HG02970 (cell line): Measurements from ENCODE around the gene ABI1.
"Not testable (repeated sequence)": the region's sequence is repeated elsewhere in the genome, so short reads cannot be mapped to it uniquely, and the experiment has no call there.

Experiments used
- ATAC-seq: cut with Tn5 transposase; IDR thresholded peaks from one replicate; pipeline ENCODE4 v1.9.1; 2021; ENCODE audit warnings: mild to moderate bottlenecking, moderate library complexity, moderate number of reproducible peaks; ENCODE audit not compliant: unreplicated experiment, low FRiP score

The ABI1 gene

GRCh38 chr10:26860443-26861204, at the start of gene ABI1:
Gene ABI1 (minus strand): TSS chr10:26860958. CDS start chr10:26860863, 95 bp downstream.
- ATAC-seq, result peak; percentile 76

GRCh38 chr10:26909753-26910152, 49.0 kb upstream of the ABI1 start:
- ATAC-seq, result no peak

- not testable (repeated sequence) for ATAC-seq
Measured at GRCh38 chr10:26905253-26905781, 44.6 kb upstream of the ABI1 start.

DNA sequence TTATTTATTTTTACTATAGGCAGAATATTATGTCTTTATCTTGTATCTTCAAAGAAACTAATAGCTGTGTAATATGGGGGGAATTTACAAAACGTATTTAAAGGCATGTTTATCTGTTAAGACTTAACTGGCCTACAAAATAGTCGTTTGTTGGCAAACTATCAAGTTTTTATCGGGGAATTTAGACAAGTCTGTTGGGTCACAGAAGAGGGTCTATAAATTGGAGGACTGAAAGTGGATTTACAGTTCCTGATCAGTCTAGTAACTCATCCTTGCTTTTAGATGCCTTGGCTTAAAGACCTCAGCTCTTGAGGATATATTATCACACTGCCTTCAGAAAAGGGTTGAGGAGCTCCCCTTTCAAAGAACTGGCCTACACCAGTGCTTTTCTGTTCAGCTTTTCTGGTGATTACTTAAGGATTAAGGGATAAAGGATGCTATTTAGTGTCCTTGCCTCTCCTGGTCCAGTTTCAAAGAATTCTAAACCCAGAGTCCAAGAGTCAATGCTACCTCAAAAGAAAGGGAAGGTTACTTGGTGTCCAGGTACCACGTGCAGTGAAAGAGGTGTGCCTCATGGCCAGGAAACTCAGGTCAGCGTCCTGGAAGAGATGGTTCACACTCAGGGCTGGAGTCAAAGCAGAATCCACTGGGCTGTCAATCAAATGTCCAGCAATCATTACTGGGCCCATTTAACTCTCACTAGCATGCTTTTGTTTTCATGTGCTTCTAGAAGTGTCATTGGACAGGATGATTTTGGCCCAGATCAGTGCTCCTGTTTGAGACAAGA, 42.9 kb upstream of the ABI1 start:
- ATAC-seq, result no peak

DNA sequence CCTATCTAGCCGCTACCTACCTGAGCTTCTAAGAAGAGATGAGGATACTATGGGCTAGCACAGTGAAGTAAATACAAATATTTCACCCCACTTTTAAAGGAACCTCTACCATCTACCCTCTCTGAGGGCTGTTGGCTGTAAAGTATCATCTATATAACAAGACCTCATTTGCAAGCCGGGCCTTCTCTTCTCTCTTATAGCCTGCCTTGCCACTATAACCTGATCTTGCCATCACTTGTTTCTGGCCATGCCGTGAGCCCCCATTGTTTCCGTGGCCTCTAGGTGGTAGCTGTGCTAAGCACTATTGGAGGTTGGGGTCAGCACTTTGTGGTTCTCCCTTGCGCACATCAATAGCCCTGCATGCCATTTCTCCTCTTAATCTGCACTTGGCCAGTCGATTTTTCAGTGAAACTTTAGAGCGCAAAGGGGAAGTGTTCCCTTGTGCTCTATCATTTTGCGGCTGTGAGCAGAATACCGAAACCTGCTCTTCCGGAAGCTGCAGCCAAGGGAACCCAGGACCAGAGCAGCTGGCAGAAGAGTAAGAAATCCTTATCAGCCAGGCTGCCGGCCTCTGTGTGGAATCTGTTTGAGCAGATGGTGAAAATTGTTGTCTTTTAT, 31.7 kb upstream of the ABI1 start:
- not testable (repeated sequence) for ATAC-seq

- ATAC-seq, result no peak
Measured at GRCh38 chr10:26890956-26891355, 30.2 kb upstream of the ABI1 start.

DNA sequence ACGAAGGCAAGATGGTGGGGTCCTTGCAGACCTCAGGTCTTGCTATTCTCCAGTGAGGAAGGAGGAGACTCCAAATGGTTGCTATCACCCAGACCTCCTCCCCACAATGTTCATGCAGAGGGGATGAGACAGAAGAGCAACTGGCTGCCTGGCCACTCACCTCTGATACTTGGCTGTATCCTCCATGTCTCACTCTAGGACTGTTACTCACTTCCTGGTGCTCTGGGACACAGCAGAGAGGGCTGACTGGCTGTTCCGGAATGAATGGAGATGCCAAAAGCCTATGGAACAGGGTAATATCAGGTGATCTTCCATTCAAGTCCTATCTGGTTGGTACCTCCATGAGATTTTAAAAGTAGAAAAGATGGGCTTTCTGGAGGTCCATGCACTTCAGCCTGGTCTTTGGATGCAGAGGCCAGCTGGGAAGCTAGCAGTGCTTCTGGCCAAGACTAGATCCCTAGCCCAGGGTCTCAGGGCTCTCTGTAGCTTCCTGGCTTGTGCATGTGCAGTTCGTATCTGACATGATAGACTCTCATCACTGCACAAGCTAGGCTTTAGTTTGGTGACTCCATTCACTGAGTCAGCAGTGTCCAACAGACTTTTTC, 27.0 kb upstream of the ABI1 start:
- ATAC-seq, result no peak

DNA sequence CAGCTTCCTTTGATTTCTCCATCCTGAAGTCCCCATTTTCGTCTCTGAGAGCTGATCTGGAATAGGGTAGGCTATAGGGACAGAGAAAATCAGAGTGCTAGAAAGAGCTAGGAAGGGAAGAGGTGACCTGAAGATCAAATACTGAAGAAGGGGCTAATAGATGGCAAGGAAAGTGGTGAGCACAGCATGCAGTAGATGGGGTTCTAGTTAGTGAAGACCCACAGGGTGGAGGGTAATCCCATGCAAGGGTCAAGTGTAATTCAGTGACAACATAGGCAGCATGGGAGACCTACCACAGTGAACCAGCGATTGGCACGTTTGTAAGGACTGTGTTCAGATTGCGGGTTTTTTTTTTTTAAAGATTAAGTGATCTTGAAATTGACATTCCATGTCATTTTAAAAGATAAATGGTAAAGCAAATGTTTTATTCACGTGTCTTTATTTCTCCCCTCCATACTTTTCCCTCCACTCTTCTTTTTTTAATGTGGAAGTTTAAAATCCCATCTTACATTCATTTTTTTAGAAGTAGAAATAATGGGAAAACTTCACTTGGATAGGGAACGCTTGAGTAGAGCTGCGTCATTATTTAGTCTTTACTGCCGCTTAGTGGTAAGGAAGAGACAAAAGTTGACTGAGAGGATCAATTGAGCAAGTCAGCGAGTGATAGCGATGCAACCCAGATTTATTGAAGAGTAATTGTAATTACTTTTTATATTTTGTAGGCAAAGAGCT, 21.0 kb upstream of the ABI1 start:
- ATAC-seq, result no peak

- no peak for ATAC-seq
Measured at GRCh38 chr10:26879744-26880143, 19.0 kb upstream of the ABI1 start.

GRCh38 chr10:26870766-26871165, 10.0 kb upstream of the ABI1 start:
- ATAC-seq, result no peak

GRCh38 chr10:26869528-26869927, 8.8 kb upstream of the ABI1 start:
- ATAC-seq, result no peak

DNA sequence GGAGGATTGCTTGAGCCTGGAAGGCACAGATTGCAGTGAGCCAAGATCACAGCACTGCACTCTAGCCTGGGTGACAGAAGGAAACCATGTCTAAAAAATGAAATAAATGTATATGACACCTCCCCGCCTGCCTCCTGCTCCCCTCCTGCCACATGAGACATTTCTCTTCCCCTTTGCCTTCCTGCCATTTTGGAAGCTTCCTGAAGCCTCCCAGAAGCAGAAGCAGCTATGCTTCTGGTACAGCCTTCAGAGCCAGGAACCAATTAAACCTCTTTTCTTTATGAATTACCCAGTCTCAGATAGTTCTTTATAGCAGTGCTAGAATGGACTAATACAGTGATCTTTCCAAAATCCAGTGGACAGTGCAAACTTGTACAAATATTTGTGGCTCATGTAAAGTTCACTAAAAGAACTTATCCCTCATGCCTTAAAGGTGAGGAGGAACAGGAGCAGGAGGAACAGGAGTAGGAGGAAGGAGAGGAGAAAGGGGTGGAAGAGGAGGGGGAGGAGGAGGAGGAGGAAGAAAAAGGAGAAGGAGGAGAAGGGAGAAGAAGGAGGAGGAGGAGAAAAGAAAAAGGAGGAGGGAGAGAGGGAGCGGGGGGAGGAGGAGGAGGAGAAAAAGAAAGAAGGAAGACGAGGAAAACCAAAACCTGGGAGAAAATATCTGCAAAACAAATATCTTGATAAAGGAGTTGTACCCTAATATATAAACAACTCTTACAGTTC, 2.8 kb upstream of the ABI1 start:
- ATAC-seq, result no peak

GRCh38 chr10:26861205-26861998, 644 bp upstream of the ABI1 start:
- no peak for ATAC-seq

GRCh38 chr10:26860102-26860442, 686 bp downstream of the ABI1 start:
- no peak for ATAC-seq

GRCh38 chr10:26859241-26860101, 1.3 kb downstream of the ABI1 start:
- no peak for ATAC-seq

- no peak for ATAC-seq
Measured at GRCh38 chr10:26858707-26859034, 2.1 kb downstream of the ABI1 start.

DNA sequence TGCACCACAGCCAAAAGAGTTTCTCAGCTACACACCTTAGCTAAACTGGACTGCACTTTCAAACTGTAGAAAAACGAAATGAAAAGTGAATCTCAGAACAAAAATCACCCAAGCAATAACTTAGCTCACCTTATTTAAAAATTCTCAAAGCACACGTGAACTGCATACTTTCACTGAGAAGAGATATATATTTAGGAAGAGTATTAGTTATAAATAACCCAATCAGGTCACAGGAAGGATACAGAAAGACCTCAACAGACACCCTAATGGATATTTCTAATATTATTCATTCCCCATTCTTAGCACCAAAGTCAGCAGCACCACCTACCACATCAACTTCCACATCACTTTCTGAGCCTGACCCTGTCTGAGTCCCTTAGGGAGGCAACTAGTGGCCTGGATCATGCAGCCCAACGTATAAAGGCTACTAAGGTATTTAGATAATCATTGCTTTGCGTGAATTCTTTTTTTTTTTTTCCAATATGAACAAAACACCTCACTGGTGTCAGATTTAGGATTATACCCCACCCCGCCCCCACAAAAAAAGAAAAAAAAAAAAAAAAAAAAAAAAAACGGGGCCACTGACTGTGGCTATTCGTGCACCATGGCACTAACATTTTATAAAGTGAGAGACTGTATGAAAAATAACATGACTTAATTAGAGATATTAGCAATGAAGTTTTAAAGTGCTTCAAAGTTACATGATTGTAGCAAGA, 2.6 kb downstream of the ABI1 start:
- no peak for ATAC-seq
